Amniotic epithelial cell (primary cell): ENCODE measurements around the gene SARNP.

Source experiments
- DNase-seq: peaks from one replicate; pipeline ENCODE4 v3.0.0-alpha.2; 2010; ENCODE audit warnings: low read depth

SARNP gene

DNA sequence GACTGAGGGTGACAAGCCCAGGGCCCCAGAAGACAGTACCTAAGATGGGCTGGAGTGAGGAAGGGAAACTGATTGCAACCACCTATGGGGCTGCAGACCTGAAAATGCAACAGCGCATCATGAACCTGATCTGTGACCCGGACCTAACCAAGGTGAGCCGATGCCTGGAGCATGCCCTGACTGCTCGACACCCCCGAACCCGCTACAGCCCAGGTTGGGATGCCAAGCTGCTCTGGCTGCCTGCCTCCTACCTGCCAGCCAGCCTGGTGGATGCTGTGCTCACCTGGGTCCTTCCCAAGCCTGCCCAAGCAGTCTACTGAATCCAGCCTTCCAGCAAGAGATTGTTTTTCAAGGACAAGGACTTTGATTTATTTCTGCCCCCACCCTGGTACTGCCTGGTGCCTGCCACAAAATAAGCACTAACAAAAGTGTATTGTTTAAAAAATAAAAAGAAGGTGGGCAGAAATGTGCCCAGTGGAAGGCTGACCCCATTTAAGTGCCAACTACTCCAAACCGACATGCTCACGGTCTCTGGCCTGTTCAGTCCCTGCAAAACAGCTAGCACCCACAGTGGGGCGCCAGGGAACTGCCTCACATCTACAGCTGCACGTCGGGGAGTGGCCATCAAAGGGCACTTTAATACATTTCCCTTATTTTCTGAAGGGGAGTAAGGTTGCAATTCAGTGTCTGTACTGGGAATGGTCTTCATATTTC lies 93.1 kb downstream of the SARNP start:
- peak; percentile 65 for DNase-seq

DNA sequence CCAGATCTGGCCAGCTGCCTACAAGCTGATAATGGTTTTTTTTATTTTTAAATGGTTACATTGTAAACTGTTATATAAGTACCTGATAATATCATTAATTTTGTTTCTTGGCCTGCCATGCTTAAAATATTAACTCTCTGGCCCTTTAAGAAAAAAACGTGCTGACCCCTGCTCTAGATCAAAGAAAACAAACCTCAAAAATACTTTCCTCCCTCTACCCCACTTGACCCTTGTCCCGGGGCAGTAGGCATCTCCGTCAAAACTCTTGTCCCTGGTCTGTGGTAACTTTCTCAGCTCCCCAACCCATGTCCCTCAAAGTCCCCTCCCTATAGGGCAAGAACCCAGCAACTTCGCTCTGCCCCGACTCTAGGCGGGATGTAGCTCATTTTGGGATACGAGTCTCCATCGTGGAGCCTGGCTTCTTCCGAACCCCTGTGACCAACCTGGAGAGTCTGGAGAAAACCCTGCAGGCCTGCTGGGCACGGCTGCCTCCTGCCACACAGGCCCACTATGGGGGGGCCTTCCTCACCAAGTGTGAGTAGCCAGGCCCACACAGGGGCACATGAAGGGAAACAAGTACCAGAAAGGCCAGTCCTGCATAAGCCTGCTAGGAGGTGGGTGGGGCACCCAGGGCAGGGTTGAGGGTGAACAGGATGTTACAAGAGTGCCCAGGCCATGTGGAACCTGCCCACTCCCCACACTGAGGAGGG lies 93.9 kb downstream of the SARNP start:
- no peak for DNase-seq

DNA sequence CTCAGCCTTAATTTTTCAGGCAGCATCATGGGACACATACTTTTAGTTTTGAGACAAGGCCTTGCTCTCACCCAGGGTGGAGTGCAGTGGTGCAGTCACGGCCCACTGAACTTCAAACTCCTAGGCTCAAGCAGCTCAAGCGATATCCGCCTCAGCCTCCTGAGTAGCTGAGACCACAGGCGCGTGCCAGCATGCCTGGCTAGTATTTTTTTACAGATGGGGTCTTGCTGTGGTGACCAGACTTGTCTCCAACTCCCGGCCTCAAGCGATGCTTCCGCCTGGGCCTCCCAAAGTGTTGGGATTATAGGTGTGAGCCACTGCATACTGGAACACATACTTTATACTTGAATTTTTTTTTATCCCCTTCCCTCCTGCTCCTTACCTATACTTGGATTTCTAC lies 94.6 kb downstream of the SARNP start:
- no peak for DNase-seq

DNA sequence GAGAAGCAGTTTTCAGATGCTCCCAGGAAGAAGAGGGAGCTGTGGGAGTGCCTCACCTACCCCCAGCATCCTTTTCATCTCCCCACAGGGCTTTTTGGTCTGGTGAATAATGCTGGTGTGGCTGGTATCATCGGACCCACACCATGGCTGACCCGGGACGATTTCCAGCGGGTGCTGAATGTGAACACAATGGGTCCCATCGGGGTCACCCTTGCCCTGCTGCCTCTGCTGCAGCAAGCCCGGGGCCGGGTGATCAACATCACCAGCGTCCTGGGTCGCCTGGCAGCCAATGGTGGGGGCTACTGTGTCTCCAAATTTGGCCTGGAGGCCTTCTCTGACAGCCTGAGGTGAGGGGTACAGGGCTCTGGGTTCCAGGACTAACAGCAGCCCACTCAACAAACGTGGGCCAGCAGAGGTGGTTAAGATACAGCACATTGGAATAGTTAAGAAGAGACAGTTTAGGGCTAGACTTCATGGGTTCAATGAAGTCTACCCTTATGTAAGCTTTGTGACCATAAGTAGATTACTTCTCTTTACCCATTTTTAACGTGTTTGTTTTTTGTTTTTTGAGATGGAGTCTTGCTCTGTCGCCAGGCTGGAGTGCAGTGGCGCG lies 95.8 kb downstream of the SARNP start:
- DNase-seq, result no peak

DNA sequence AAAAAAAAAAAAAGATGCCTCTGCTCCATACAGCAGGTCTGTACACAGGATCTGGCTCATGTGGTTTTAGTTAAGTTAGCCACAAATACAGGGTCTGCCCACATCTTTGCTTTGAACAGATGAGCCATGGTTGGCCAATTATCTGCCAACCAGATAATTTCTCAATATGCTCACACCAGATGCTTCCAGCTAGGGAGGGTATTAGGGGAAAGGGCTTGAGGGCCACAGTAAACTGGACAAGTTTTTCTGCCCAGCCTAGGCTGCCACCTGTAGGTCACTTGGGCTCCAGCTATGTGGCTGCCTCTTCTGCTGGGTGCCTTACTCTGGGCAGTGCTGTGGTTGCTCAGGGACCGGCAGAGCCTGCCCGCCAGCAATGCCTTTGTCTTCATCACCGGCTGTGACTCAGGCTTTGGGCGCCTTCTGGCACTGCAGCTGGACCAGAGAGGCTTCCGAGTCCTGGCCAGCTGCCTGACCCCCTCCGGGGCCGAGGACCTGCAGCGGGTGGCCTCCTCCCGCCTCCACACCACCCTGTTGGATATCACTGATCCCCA lies 96.6 kb downstream of the SARNP start:
- DNase-seq, result peak; percentile 83

DNA sequence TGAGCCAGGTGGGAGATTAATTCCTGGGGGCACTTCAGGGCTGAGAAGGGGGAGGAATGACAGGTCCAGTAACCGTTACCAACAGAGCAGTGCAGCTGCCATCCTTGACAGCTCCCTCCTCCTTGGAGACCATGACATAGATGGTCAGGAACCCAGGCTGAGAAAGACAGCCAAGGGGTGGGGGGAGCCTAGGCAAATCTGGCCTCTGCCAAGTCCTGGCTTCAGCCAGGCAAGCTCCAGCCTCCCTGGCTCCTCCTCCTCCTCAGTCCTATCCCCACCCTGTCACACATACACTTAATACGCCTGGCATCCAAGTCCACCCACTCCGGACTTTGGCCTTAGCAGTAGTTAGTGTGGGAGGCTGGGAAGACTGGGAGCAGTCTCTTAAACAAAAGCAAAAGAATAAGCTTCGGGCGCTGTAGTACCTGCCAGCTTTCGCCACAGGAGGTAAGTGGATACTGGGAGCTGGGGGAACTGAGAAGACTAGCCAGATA lies 97.4 kb downstream of the SARNP start, which contains the start of gene RDH5:
Gene RDH5 (plus strand): TSS at position 323 of the 494 bp plus-strand sequence. CDS start 792 bp downstream, outside the sequence.
- DNase-seq, result peak; percentile 85

DNA sequence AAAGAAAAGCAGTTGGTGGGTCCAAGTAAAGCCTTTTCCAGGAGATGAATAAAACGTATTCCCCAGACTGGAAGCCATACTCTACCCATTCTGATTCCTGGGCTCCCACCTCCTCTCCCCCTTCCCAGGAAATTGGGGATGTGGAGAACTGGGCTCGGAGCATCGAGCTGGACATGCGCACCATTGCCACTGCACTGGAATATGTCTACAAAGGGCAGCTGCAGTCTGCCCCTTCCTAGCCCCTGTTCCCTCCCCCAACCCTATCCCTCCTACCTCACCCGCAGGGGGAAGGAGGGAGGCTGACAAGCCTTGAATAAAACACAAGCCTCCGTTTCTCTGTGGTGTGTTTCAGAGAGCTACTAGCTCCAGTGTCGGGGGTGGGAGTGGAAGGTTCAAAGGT lies 98.2 kb downstream of the SARNP start:
- no peak for DNase-seq

DNA sequence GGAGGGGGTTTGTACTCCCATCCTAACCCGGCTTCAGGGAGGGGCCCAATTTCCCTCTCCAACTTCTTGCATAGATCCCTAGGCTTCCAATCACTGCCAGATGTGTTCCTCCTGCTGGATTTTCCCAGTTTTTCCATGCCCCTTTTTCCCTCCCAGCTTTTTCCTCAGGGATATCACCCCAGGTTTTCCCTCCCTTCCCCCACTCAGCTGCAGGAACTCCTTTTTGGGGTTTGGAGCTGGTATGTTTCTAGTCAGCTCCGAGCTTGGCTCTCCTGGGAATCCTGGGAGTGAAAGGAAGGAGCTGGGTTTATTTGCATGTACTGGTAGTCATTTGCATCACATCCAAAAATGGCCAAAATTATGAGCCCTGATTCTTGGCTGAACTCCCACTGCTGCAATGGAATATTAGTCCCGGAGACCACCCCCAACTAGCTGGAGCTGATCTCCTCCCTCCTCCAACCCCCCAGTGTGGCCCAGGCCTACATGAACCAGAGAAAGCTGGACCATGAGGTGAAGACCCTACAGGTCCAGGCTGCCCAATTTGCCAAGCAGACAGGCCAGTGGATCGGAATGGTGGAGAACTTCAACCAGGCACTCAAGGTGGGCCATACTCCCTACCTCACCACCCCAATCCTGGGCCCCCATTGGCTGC lies 98.8 kb downstream of the SARNP start:
- DNase-seq, result no peak

DNA sequence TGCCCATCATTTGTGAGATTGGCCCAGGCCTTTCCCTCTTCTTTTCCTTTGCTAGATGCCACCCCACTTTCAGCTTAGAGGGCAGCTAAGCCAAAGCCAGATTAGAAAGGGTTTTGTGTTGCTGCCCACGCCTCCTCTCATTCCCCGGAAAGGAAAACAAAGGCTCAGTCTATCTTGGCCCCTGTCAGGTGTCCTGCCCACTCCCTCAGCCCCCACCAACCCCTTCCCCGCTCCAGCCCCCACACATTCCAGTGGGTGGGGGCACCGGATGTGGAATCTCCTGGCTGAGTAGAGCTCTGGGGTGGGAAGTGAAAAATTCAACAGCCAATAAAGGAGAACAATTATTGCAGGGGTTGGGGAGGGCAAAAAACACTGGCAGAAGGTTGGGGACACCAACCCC lies 99.5 kb downstream of the SARNP start:
- DNase-seq, result peak; percentile 31

DNA sequence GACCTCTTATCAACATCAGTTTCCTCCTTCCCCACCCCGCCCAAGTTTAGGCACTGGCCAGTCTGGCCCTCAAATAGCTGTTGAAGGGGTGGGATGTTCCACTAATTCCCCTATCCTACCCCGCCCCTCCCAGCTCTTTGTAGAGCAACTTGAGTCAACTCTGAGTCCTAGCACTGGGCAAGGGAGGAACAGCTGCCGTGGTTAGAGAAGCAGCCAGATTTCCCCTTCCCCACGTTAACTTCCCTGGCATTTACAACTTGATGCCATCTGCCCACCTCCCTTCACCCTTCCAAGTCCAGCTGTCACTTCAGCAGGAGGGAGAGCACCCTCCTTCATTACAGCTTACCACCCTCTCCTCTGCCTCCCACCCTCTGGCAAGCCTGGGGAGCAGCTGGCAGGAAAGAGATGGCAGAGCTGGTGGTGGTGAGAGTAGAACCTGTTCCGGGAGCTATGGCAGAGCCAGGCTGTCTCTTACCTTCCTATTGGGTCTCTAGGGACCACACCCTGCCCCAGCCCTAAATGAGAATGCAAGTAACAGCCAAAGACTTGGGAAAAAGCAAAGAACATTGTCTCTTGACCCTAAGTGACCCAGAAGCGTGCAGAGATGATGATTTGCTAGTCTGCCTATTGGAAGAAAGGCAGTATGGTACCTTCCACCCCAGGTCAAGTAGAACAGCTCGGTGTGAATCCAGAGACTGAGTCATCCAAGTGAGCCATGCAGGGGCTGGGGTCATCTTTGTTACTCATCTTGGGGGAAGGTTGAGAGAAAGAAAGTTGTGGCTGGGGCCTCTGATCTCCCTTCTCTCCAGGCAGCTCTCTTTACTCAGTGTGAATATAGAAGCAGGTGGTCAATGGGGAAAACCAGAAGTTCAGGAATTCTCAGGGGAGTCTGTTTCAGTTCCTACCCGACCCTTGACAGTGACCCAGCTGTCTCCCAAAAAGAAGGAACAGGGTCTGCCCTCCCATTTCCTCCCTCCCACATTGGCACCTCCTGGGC lies 100.2 kb downstream of the SARNP start:
- DNase-seq, result peak; percentile 60

DNA sequence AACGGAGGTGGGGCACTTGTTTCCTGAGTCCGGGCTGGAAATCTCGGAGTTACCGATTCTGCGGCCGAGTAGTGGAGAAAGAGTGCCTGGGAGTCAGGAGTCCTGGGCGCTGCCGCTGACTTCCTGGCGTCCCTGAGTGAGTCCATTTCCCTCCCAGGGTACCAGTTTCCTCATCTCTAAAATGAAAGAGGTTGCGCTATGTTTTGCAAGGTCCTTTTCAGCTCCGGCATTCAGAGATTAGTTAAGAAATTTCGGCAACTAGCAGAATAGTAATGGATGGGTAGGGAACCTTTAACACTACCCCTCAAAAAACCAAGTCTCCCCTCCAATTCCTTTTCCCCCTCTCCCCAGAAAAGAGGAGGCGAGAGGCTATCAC lies 101.0 kb downstream of the SARNP start:
- DNase-seq, result no peak

DNA sequence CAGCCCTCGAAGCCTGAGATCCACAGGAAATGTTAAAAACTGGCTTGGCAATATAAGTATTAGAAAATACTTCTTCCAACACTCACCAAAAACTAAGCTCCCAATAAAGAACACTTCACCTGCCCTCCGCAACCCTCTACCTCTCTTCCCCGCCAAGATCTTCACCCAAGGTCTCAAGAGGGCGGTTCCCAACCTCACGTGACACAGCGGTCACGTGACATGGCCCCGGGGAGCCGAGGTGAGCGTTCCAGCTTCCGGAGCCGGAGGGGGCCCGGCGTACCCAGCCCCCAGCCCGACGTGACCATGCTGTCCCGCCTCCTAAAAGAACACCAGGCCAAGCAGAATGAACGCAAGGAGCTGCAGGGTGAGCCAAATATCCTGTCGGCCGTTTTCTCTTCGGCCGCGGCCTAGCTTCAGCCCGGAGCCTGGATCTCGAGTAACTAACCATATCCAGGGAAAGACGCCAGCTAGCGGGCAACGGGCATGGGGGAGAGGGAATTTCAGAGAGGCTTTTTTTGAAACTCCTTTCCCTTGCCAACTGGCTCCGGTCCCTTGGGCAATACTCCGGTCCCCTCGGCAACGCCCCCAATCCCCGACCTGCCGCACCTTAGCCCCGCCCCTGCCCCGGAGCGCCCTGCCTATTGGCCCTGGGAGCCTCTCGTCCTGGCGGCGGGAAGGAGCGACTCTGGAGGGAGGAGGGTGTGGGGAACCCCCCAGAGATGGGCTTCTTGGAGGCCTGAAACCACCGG lies 101.5 kb downstream of the SARNP start, which contains the start of gene BLOC1S1:
Gene BLOC1S1 (plus strand): TSS at position 214 of the 749 bp plus-strand sequence. CDS start 6 bp downstream, at position 220.
- DNase-seq, result peak; percentile 89

DNA sequence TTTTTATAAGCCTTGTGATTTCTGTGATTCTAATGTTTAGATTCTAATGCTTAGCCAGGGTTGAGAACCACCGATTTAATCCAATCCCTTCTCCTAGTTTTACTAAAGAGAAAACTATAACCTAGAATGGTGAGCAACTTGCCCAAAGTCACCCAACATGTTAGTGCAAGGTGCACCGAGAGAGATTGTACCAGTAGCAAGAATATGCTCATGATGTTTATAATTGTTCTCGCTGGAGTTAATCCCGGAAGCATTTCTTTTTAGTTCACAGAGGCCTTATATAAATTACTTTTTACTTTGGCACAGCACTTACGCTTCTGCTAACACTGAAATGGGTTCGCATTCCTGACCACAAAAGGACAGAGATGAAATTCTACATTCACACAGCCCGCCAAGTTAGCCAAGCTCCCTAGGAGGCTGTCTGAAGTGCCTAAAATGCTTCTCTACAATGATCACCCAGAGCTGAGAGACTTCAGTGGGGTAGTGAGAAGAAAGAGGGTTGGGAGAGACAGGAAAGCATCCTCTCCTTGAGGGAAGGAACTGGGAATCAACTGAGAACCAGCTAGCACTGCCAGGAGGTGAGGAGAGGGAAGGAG lies 102.3 kb downstream of the SARNP start:
- DNase-seq, result no peak

DNA sequence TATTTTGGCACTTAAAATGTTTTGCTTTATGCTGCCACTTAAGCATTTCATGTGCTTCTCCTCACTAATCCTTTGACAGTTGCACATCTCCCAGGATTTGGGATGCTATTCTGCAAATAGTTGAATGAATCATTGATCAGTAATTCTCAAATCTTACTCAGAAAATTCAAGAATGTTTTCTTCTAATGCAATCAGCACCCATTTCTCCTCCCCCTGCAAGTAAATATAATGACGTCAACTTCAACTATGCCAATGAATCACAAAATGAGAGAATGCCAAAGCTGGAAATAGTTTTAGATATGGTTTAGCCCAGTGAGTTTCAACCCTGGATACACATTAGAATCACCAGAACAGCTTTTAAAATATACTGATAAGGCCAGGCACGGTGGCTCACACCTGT lies 103.8 kb downstream of the SARNP start:
- peak; percentile 60 for DNase-seq

DNA sequence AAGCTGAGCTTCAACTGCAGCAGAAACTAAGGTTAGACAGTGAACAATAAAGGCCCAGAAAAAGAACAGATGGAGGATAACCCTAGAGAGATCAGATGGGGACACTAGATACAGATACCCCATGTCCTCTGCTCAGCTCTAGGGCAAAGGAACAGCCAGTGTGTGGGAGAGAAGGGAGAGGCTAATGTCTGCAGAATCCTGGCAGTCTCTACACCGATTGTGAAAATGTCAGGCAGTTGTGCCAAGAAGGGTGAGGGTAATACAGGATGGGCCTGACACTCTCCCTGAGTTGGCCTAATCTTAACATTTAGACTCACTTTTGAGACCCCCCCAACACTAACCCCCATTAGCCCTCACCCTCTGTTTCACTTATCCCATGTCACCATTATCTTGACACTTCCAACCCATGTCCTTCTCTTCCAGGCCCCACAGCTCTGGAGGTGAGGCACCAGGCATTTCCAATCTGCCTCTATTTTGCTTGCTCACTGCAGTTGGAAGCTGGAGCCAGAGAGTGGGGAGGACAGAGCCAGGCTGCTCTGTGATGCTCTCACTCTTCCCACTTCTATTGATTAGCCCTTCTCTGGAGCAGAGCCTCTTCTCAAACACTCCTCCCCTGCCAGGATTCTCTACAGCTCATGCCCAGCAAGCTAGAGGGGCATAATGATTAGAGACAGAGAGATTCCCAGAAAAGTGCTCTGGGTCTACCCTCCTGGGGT lies 104.7 kb downstream of the SARNP start:
- no peak for DNase-seq

DNA sequence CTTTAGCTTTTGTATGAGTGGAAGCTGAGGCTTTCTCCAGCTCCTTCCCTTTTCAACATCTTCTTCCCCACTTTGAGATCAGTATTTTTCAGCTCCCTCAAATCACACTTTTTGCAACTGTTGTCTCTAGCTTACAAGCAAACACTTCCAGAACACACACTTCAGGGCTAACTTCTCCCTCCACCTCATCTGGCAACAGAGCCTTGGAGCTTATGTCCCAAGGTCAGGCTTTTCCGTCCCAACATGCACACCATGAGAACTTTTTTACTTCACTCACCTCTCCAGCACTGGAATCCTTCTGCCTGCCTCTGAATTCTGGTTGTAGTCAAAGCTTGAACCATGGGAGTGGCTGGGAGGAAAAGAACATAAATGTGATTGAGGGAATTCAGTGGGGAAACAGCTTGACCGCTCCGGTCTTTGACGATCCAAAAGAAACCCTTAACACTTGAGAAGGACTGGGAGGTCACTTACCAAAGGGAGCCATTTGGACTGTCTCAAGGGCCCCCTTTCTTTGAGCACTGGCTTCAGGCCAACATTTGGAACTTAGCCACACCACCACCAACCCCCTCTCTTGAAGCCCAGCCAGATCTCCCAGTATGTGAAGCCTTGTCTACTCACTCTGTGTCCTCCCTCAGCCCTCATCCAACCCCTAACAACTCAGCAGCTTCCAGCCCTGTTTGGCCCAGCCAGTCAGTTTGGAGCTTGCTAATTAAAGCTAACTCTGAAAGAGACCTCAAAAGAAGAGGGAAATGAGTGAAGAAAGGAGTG lies 105.6 kb downstream of the SARNP start:
- no peak for DNase-seq

DNA sequence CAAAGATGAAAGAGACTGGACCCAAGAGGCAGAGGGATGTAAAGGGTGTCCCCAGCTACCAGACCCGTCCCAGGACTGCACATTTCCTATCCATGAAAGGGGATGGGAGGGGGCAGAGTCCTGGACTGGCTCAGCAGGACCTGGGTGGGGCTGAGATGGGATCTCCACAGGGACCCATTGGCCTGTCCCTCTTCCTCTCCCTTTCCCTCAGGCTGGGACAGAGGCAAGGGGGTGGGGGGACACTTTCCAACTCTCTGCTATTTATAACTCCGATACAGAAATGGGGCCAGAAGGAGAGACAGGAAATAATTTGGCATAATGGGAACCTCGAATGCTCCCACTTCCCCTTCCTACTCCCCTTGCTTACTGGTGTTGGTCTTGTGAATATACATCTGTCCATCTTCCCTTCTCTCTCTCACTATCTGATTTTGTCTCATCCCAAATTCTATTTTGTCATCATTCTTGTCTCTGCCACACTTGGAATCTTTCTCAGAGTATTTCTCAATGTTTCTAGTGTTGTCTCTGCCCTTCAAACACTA lies 108.8 kb downstream of the SARNP start:
- no peak for DNase-seq
